NCI-H524 (cell line): ENCODE data around the gene ACOT7.

Experiments
- DNase-seq, 2 experiments: peaks; one replicate each; lab custom pipeline; 2025; lab: John Stamatoyannopoulos, UW

ACOT7 gene

GRCh38 chr1:6424619-6425593, 31.3 kb upstream of the ACOT7 start, which contains the start of gene ESPN:
Gene ESPN, plus strand, starts transcription at chr1:6424776. Its CDS starts 180 bp downstream, at chr1:6424956.
- DNase-seq = no peak

- DNase-seq = no peak
Observed at GRCh38 chr1:6424000-6424565, 30.5 kb upstream of the ACOT7 start.

GRCh38 chr1:6423321-6423999, 29.9 kb upstream of the ACOT7 start:
- peak in 1 of 2 experiments; percentile 67 for DNase-seq

GRCh38 chr1:6421266-6421665, 27.7 kb upstream of the ACOT7 start:
- no peak for DNase-seq

GRCh38 chr1:6420454-6421042, 27.0 kb upstream of the ACOT7 start:
- peak in 1 of 2 experiments; percentile 27 for DNase-seq

GRCh38 chr1:6419804-6420453, 26.4 kb upstream of the ACOT7 start, which contains the start of gene HES2:
Gene HES2, minus strand, starts transcription at chr1:6419919. Its CDS starts 99 bp downstream, at chr1:6419820.
- DNase-seq = no peak

GRCh38 chr1:6419397-6419803, 25.8 kb upstream of the ACOT7 start:
- DNase-seq = peak in 1 of 2 experiments; percentile 23

- DNase-seq = no peak
Observed at GRCh38 chr1:6418668-6419396, 25.3 kb upstream of the ACOT7 start.

- DNase-seq = no peak
Observed at GRCh38 chr1:6417961-6418667, 24.5 kb upstream of the ACOT7 start.

GRCh38 chr1:6416906-6417305, 23.3 kb upstream of the ACOT7 start:
- no peak for DNase-seq

- DNase-seq = no peak
Observed at GRCh38 chr1:6416295-6416656, 22.7 kb upstream of the ACOT7 start.

GRCh38 chr1:6414881-6415626, 21.5 kb upstream of the ACOT7 start:
- DNase-seq = no peak

GRCh38 chr1:6414443-6414844, 20.9 kb upstream of the ACOT7 start:
- peak in 1 of 2 experiments; percentile 63 for DNase-seq

GRCh38 chr1:6412896-6413295, 19.3 kb upstream of the ACOT7 start:
- no peak for DNase-seq

GRCh38 chr1:6410248-6410893, 16.8 kb upstream of the ACOT7 start:
- no peak for DNase-seq

GRCh38 chr1:6409733-6410132, 16.2 kb upstream of the ACOT7 start:
- no peak for DNase-seq

GRCh38 chr1:6409053-6409452, 15.5 kb upstream of the ACOT7 start:
- no peak for DNase-seq

GRCh38 chr1:6408023-6408422, 14.5 kb upstream of the ACOT7 start:
- no peak for DNase-seq

GRCh38 chr1:6401673-6402072, 8.1 kb upstream of the ACOT7 start:
- DNase-seq = no peak
